H1 (cell line): ENCODE measurements around the gene CLDN14. TPM values are rescaled to one million over a fixed set of nuclear protein-coding genes. Genes with fewer than 3 reads are reported as not detected.

Experiments used
- CTCF ChIA-PET: fragments of 300-600 bp; sonication (Branson Sonifier 250); formaldehyde crosslinking; loops from one replicate; lab custom pipeline; 2021; ENCODE audit not compliant: partially characterized antibody; lab: Charles Lee
- POLR2A ChIA-PET: fragments of 300-600 bp; sonication (Branson Sonifier 250); formaldehyde crosslinking; loops from one replicate; lab custom pipeline; 2021; ENCODE audit warnings: inconsistent platforms; ENCODE audit not compliant: partially characterized antibody; lab: Charles Lee
- DNase-seq, 2 experiments: peaks; one replicate each; pipeline versions ENCODE4 v3.0.0 to v3.0.0-alpha.2; 2010 to 2022; ENCODE audit warnings: low spot score in 2 of 2, low read depth in 1 of 2, mixed read lengths in 1 of 2
- FAIRE-seq: peaks from 2 replicates; lab custom pipeline; 2011; peaks lifted over from hg19 to GRCh38; lab: Jason Lieb, UNC
- H2AFZ ChIP-seq: 2 replicates; pipeline ENCODE4 v1.8.1; 2012; ENCODE audit warnings: low read length, inconsistent platforms
- H2AK5ac ChIP-seq: 2 replicates; pipeline ENCODE4 v1.6.1; 2013; ENCODE audit warnings: low read depth, low read length
- H2BK120ac ChIP-seq: replicated peaks from 2 replicates; pipeline ENCODE3; 2013; ENCODE audit warnings: low read depth, low read length, inconsistent platforms
- H2BK12ac ChIP-seq: 2 replicates; pipeline ENCODE4 v1.6.1; 2013; ENCODE audit warnings: low read depth, low read length
- H2BK15ac ChIP-seq: 2 replicates; pipeline ENCODE4 v1.6.1; 2013; ENCODE audit warnings: low read length
- H2BK20ac ChIP-seq: 2 replicates; pipeline ENCODE4 v1.6.1; 2013; ENCODE audit warnings: low read length
- H2BK5ac ChIP-seq: 2 replicates; pipeline ENCODE4 v1.6.1; 2013; ENCODE audit warnings: low read depth, low read length
- H3K14ac ChIP-seq: 2 replicates; pipeline ENCODE4 v1.6.1; 2013; ENCODE audit warnings: inconsistent platforms; ENCODE audit not compliant: insufficient read length
- H3K18ac ChIP-seq: 2 replicates; pipeline ENCODE4 v1.6.1; 2013; ENCODE audit warnings: low read length; ENCODE audit errors: extremely low read depth
- H3K23ac ChIP-seq: 2 replicates; pipeline ENCODE4 v1.6.1; 2013; ENCODE audit warnings: inconsistent platforms; ENCODE audit not compliant: insufficient read length
- H3K23me2 ChIP-seq: 2 replicates; pipeline ENCODE4 v1.6.1; 2013; ENCODE audit warnings: low read depth, low read length
- H3K27ac ChIP-seq: 2 replicates; pipeline ENCODE4 v1.6.1; 2011; ENCODE audit warnings: low read depth, low read length, inconsistent platforms
- H3K27me3 ChIP-seq, 4 experiments: replicated peaks in 1 of 4; 1 replicate in 1 of 4; 2 replicates in 3 of 4; pipeline versions ENCODE4 v1.6.1 to v1.8.1; 2011 to 2013; ENCODE audit warnings: low read length in 3 of 4, mild to moderate bottlenecking in 3 of 4, inconsistent platforms in 2 of 4, mixed read lengths in 2 of 4, moderate library complexity in 1 of 4; ENCODE audit not compliant: control insufficient read depth in 3 of 4, insufficient read depth in 3 of 4; ENCODE audit errors: extremely low read depth in 1 of 4
- H3K36me3 ChIP-seq, 4 experiments: 2 replicates each; pipeline versions ENCODE4 v1.6.1 to v1.8.1; 2011 to 2013; ENCODE audit warnings: mild to moderate bottlenecking in 4 of 4, low read length in 3 of 4, moderate library complexity in 2 of 4, control low read depth in 1 of 4, inconsistent platforms in 1 of 4; ENCODE audit not compliant: insufficient read depth in 4 of 4, control insufficient read depth in 2 of 4
- H3K4ac ChIP-seq: replicated peaks from 2 replicates; pipeline ENCODE3; 2013; ENCODE audit warnings: low read length, low read depth, mixed read lengths, inconsistent platforms; ENCODE audit not compliant: insufficient read length
- H3K4me1 ChIP-seq, 4 experiments: replicated peaks in 1 of 4; 1 replicate in 1 of 4; 2 replicates in 3 of 4; pipeline versions ENCODE4 v1.6.1 to v1.8.1; 2011 to 2013; ENCODE audit warnings: low read length in 3 of 4, inconsistent platforms in 2 of 4, mixed read lengths in 1 of 4; ENCODE audit not compliant: insufficient read depth in 4 of 4, control insufficient read depth in 3 of 4
- H3K4me2 ChIP-seq, 2 experiments: 2 replicates each; pipeline versions ENCODE4 v1.6.1 to v1.8.1; 2011 to 2013; ENCODE audit warnings: low read depth in 2 of 2, low read length in 2 of 2, control low read depth in 1 of 2, inconsistent platforms in 1 of 2, mild to moderate bottlenecking in 1 of 2; ENCODE audit not compliant: insufficient read depth in 1 of 2
- H3K4me3 ChIP-seq, 4 experiments: fragments of 200-600, 300-600 bp in 1 of 4; sonication (generic), shearing (Covaris generic), sonication (Bioruptor Twin) in 1 of 4; 2 replicates each; pipeline versions ENCODE4 v1.5.1 to v1.8.1; 2011 to 2016; ENCODE audit warnings: low read length in 4 of 4, low read depth in 3 of 4, control low read depth in 2 of 4, inconsistent platforms in 2 of 4, mild to moderate bottlenecking in 2 of 4, mixed read lengths in 1 of 4, moderate library complexity in 1 of 4; ENCODE audit not compliant: insufficient read depth in 2 of 4; ENCODE audit errors: extremely low read depth in 1 of 4
- H3K56ac ChIP-seq: replicated peaks from 2 replicates; pipeline ENCODE3; 2013; ENCODE audit warnings: low read depth, mild to moderate bottlenecking, mixed read lengths, low read length, inconsistent platforms; ENCODE audit not compliant: insufficient read length
- H3K79me1 ChIP-seq: 2 replicates; pipeline ENCODE4 v1.6.1; 2013; ENCODE audit warnings: low read depth, low read length, control low read depth
- H3K79me2 ChIP-seq, 2 experiments: 2 replicates each; pipeline versions ENCODE4 v1.6.1 to v1.8.1; 2012 to 2013; ENCODE audit warnings: low read length in 2 of 2, mild to moderate bottlenecking in 2 of 2, inconsistent platforms in 1 of 2; ENCODE audit not compliant: insufficient read depth in 2 of 2, control insufficient read depth in 1 of 2
- H3K9ac ChIP-seq, 4 experiments: replicated peaks in 1 of 4; 1 replicate in 1 of 4; 2 replicates in 3 of 4; pipeline versions ENCODE4 v1.6.1 to v1.8.1; 2011 to 2013; ENCODE audit warnings: low read depth in 3 of 4, low read length in 3 of 4, control low read depth in 2 of 4, mild to moderate bottlenecking in 2 of 4, moderate library complexity in 2 of 4, inconsistent platforms in 1 of 4; ENCODE audit errors: extremely low read depth in 1 of 4
- H3K9me3 ChIP-seq, 2 experiments: 2 replicates each; pipeline versions ENCODE4 v1.6.1 to v1.8.1; 2012 to 2013; ENCODE audit warnings: mild to moderate bottlenecking in 2 of 2, moderate library complexity in 2 of 2, control low read depth in 1 of 2, inconsistent platforms in 1 of 2, low read depth in 1 of 2, low read length in 1 of 2, mixed read lengths in 1 of 2; ENCODE audit not compliant: insufficient read depth in 2 of 2
- H4K20me1 ChIP-seq, 2 experiments: replicated peaks in 1 of 2; 2 replicates each; pipeline versions ENCODE3 to v1.8.1; 2011 to 2013; ENCODE audit warnings: inconsistent platforms in 2 of 2, low read length in 2 of 2, mild to moderate bottlenecking in 1 of 2; ENCODE audit not compliant: insufficient read depth in 2 of 2, control insufficient read depth in 1 of 2
- H4K5ac ChIP-seq: 2 replicates; pipeline ENCODE4 v1.6.1; 2013; ENCODE audit warnings: low read length, low read depth, mixed read lengths, inconsistent platforms; ENCODE audit not compliant: insufficient read length
- H4K8ac ChIP-seq: 2 replicates; pipeline ENCODE4 v1.8.0; 2013; ENCODE audit warnings: mild to moderate bottlenecking, moderate library complexity, low read length, inconsistent platforms; ENCODE audit not compliant: insufficient read depth; ENCODE audit errors: extremely low read depth
- H4K91ac ChIP-seq: replicated peaks from 2 replicates; pipeline ENCODE3; 2013; ENCODE audit warnings: low read length, mixed read lengths, inconsistent platforms; ENCODE audit not compliant: insufficient read length
- CBX8 ChIP-seq: fragments of 300-800, 300-1000 bp; sonication (generic); IDR thresholded peaks from 2 replicates; pipeline ENCODE4 v1.7.1; 2016; ENCODE audit warnings: low read depth, low read length, borderline replicate concordance
- RBBP5 ChIP-seq: IDR thresholded peaks from 2 replicates; pipeline ENCODE4 v1.7.1; 2012; ENCODE audit warnings: low read depth, mild to moderate bottlenecking, inconsistent platforms, low read length, moderate library complexity, borderline replicate concordance
- TBP ChIP-seq: IDR thresholded peaks from 2 replicates; pipeline ENCODE4 v1.6.1; 2011; ENCODE audit warnings: low read depth, low read length, improper control_type of control experiment
- TCF12 ChIP-seq: IDR thresholded peaks from 2 replicates; pipeline ENCODE4 v1.6.1; 2011; ENCODE audit warnings: low read depth, mild to moderate bottlenecking, low read length
- WGBS, 2 experiments: shearing (Covaris generic) in 1 of 2; methylation state at CpG; one replicate each; pipeline versions ENCODE4 v1.1.6 to v1.1.7; 2013 to 2015; ENCODE audit warnings: low lambda C conversion rate in 2 of 2, mixed read lengths in 2 of 2, inconsistent platforms in 1 of 2, low coverage in 1 of 2, missing lambda C conversion rate in 1 of 2; ENCODE audit not compliant: insufficient replicate concordance in 2 of 2, insufficient coverage in 1 of 2, insufficient read length in 1 of 2; ENCODE audit errors: extremely low coverage in 1 of 2, missing lambda C conversion rate in 1 of 2; 5-methylcytosine and 5-hydroxymethylcytosine counted together
- polyA plus RNA-seq, 7 experiments: library from polyadenylated mRNA; depleted of rRNA in 3 of 7; stranded (reverse) in 5 of 7; unstranded in 2 of 7; fragments of >200 nt in 5 of 7; fragments of 200-250 nt in 2 of 7; gene quantifications; 1 replicate in 5 of 7; 2 replicates in 1 of 7; 4 replicates in 1 of 7; pipeline versions ENCODE4 v1.2.1 to v1.2.3, GENCODE V29; 2011 to 2013; ENCODE audit warnings: missing spikeins in 2 of 7, mixed read lengths in 2 of 7
- total RNA-seq: library from RNA; stranded (reverse); fragmentation: NEBNext Ultra II Directional; extraction: Animal tissue kit (Norgen Biotek cat#: 25700); gene quantifications from 2 replicates; pipeline ENCODE4 v1.2.1, GENCODE V29; 2021
- TF ChIP-seq, protein P1 (sequence below): IDR thresholded peaks from 2 replicates; pipeline ENCODE4 v1.6.1; 2012; ENCODE audit warnings: inconsistent platforms

CLDN14 gene
- total and polyA plus RNA-seq, 2 of the 8 experiments (the other 6 are each of a cell fraction or from before 2014, with no cell fraction given), result 0.08 TPM; not detected in 1

DNA sequence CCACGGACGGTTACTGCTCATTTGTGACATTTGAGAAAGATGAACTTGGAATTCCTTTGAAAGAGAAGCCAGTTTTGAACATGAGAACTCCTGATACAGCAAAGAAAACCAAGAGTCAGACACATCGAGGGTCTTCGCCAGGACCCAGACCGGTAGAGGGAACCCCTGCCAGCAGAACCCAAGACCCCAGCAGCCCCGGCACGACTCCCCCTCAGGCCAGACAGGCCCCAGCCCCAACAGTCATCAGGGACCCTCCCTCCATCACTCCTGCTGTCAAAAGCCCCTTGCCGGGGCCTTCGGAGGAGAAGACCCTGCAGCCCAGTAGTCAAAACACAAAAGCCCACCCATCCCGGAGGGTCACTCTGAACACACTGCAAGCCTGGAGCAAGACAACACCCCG, 67.0 kb downstream of the CLDN14 start:
- H2BK12ac ChIP-seq, result no peak overlapping the region
- H3K79me1 ChIP-seq, result no peaks in the 10 kb centered on the region
- H3K14ac ChIP-seq, result no peak overlapping the region
- H3K27me3 ChIP-seq, result no peaks in the 10 kb centered on the region
- no peak overlapping the region for H3K9ac ChIP-seq
- H2BK15ac ChIP-seq, result no peak overlapping the region
- no peak overlapping the region for H4K8ac ChIP-seq
- H2BK5ac ChIP-seq, result no peak overlapping the region
- H2BK20ac ChIP-seq, result no peak overlapping the region
- H3K4ac ChIP-seq, result no peak overlapping the region
- no peak overlapping the region for H2AFZ ChIP-seq
- no peak overlapping the region for H3K4me3 ChIP-seq
- no peaks in the 10 kb centered on the region for H4K20me1 ChIP-seq
- 96% methylated on average over 11 of the region's 11 CpGs; no CpG with 5 or more reads in 1 of the 2 experiments for WGBS, 2 experiments
- H3K4me2 ChIP-seq, result no peak overlapping the region
- no peak overlapping the region for H2BK120ac ChIP-seq
- no peak overlapping the region for H2AK5ac ChIP-seq
- no peak overlapping the region for H3K27ac ChIP-seq
- TF ChIP-seq, protein P1, sequence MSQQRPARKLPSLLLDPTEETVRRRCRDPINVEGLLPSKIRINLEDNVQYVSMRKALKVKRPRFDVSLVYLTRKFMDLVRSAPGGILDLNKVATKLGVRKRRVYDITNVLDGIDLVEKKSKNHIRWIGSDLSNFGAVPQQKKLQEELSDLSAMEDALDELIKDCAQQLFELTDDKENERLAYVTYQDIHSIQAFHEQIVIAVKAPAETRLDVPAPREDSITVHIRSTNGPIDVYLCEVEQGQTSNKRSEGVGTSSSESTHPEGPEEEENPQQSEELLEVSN, result no peak
- TF ChIP-seq RBBP5 (no peak), TBP (no peak), CBX8 (no peak), TCF12 (no peak)
- H3K9me3 ChIP-seq, result no peaks in the 10 kb centered on the region
- no peaks in the 10 kb centered on the region for H3K23me2 ChIP-seq
- H4K91ac ChIP-seq, result no peak overlapping the region
- FAIRE-seq, result no peak
- no peak overlapping the region for H4K5ac ChIP-seq
- ChIA-PET CTCF (no interaction called here), POLR2A (no interaction called here)
- H3K23ac ChIP-seq, result no peak overlapping the region
- H3K56ac ChIP-seq, result no peak overlapping the region
- no peaks in the 10 kb centered on the region; a peak in 1 of 7 replicates for H3K4me1 ChIP-seq
- no peak overlapping the region for H3K18ac ChIP-seq
- no peaks in the 10 kb centered on the region for H3K79me2 ChIP-seq
- DNase-seq, result no peak
- H3K36me3 ChIP-seq, result peaks cover 6 to 27% (median 21%) of the 10 kb centered on the region in 4 experiments; a peak in 6 of 8 replicates
